GM19395 (cell line): ENCODE measurements around the gene TNFAIP2.
"Not testable (repeated sequence)": the region's sequence is repeated elsewhere in the genome, so short reads cannot be mapped to it uniquely, and the experiment has no call there.

Experiments used
- ATAC-seq: cut with Tn5 transposase; IDR thresholded peaks from one replicate; pipeline ENCODE4 v1.9.1; 2021; ENCODE audit warnings: mild to moderate bottlenecking, moderate library complexity; ENCODE audit not compliant: unreplicated experiment

Gene TNFAIP2

GRCh38 chr14:103149351-103150237, 26.3 kb downstream of the TNFAIP2 start:
- ATAC-seq: no peak

- ATAC-seq: no peak
Observed at GRCh38 chr14:103151270-103151945, 28.1 kb downstream of the TNFAIP2 start.

GRCh38 chr14:103155010-103155409, 31.7 kb downstream of the TNFAIP2 start:
- no peak for ATAC-seq

GRCh38 chr14:103155416-103155815, 32.2 kb downstream of the TNFAIP2 start:
- not testable (repeated sequence) for ATAC-seq

- ATAC-seq: no peak
Observed at GRCh38 chr14:103155826-103156394, 32.6 kb downstream of the TNFAIP2 start.

- no peak for ATAC-seq
Observed at GRCh38 chr14:103156651-103157378, 33.6 kb downstream of the TNFAIP2 start.

GRCh38 chr14:103157969-103158368, 34.7 kb downstream of the TNFAIP2 start:
- no peak for ATAC-seq

- no peak for ATAC-seq
Observed at GRCh38 chr14:103158688-103159087, 35.4 kb downstream of the TNFAIP2 start.

- ATAC-seq: no peak
Observed at GRCh38 chr14:103160321-103161053, 37.2 kb downstream of the TNFAIP2 start.

GRCh38 chr14:103161054-103161397, 37.8 kb downstream of the TNFAIP2 start:
- no peak for ATAC-seq

GRCh38 chr14:103163199-103163598, 39.9 kb downstream of the TNFAIP2 start:
- ATAC-seq: no peak

GRCh38 chr14:103164006-103164405, 40.7 kb downstream of the TNFAIP2 start:
- no peak for ATAC-seq

- no peak for ATAC-seq
Observed at GRCh38 chr14:103164779-103165178, 41.5 kb downstream of the TNFAIP2 start.

GRCh38 chr14:103165323-103165722, 42.1 kb downstream of the TNFAIP2 start:
- no peak for ATAC-seq

- no peak for ATAC-seq
Observed at GRCh38 chr14:103169954-103170353, 46.7 kb downstream of the TNFAIP2 start.

- ATAC-seq: not testable (repeated sequence)
Observed at GRCh38 chr14:103171206-103171605, 47.9 kb downstream of the TNFAIP2 start.

- no peak for ATAC-seq
Observed at GRCh38 chr14:103172921-103173320, 49.7 kb downstream of the TNFAIP2 start.

- ATAC-seq: not testable (repeated sequence)
Observed at GRCh38 chr14:103173887-103174286, 50.6 kb downstream of the TNFAIP2 start.

- not testable (repeated sequence) for ATAC-seq
Observed at GRCh38 chr14:103176176-103176575, 52.9 kb downstream of the TNFAIP2 start.

GRCh38 chr14:103177376-103177775, 54.1 kb downstream of the TNFAIP2 start:
- no peak for ATAC-seq
